Stomach (tissue), 9 donors: ENCODE results near the gene METTL21A. TPM values are rescaled to one million over a fixed set of nuclear protein-coding genes. Genes with fewer than 3 reads are reported as not detected.
A peak's percentile ranks its signal among the peaks of the same experiment; 100 is the strongest.

Experiments used
- DNase-seq, 2 donors: peaks; one replicate each; pipeline versions ENCODE4 v3.0.0 to v3.0.0-alpha.2; 2013 to 2019
- H3K27ac ChIP-seq, 5 donors: fragments of 200-600 bp in 4 of 5; sonication (generic) in 4 of 5; one replicate each; pipeline ENCODE4 v1.5.1; 2013 to 2019; ENCODE audit warnings: mild to moderate bottlenecking in 1 of 5, moderate library complexity in 1 of 5
- H3K27me3 ChIP-seq, 3 donors: fragments of 200-600 bp; sonication (generic); one replicate each; pipeline ENCODE4 v1.5.1; 2017 to 2019; ENCODE audit warnings: mixed run types in 1 of 3
- H3K36me3 ChIP-seq, 4 donors: fragments of 200-600 bp; sonication (generic); 1 replicate in 3 of 4; 2 replicates in 1 of 4; pipeline ENCODE4 v1.5.1; 2016 to 2019
- H3K4me1 ChIP-seq, 4 donors: fragments of 200-600 bp; sonication (generic); one replicate each; pipeline ENCODE4 v1.5.1; 2016 to 2019
- H3K4me3 ChIP-seq, 4 donors: fragments of 200-600 bp; sonication (generic) in 3 of 4; one replicate each; pipeline ENCODE4 v1.5.1; 2016 to 2019; ENCODE audit warnings: mild to moderate bottlenecking in 1 of 4
- H3K9me3 ChIP-seq, 4 donors: fragments of 200-600 bp; sonication (generic); one replicate each; pipeline ENCODE4 v1.5.1; 2016 to 2019
- EP300 ChIP-seq: sonication (generic); formaldehyde crosslinking; IDR thresholded peaks from one replicate; pipeline ENCODE4 v1.6.1; 2017; ENCODE audit warnings: antibody characterized with exemption
- POLR2A ChIP-seq, 4 donors: fragments of 450-650 bp; IDR thresholded peaks; one replicate each; pipeline ENCODE4 v1.6.1; 2016; ENCODE audit warnings: antibody characterized with exemption in 4 of 4, control low read depth in 2 of 4, mild to moderate bottlenecking in 1 of 4, moderate library complexity in 1 of 4
- POLR2AphosphoS5 ChIP-seq, 3 donors: sonication (generic); formaldehyde crosslinking; IDR thresholded peaks; one replicate each; pipeline ENCODE4 v1.6.1; 2016; ENCODE audit warnings: antibody characterized with exemption in 3 of 3
- WGBS, 5 donors: extraction: QIAGEN DNeasy Blood & Tissue Kit in 3 of 5; methylation state at CpG; one replicate each; pipeline versions ENCODE4 v1.1.5 to v1.1.7; 2013 to 2018; 5-methylcytosine and 5-hydroxymethylcytosine counted together
- intact Hi-C: fragments of 100-400 bp; cut with DNase I; formaldehyde crosslinking; loops from one replicate; pipeline ENCODE4 v1.15.1; 2023; ENCODE audit warnings: low total_unique reads
- polyA plus RNA-seq, 3 donors: library from polyadenylated mRNA; stranded (reverse); fragments of 200-250 nt; gene quantifications; one replicate each; pipeline ENCODE4 v1.2.3, GENCODE V29; 2013
- total RNA-seq, 5 donors: library from RNA; depleted of rRNA; stranded (reverse); fragments of >200 nt; gene quantifications; one replicate each; pipeline versions ENCODE4 v1.1.0 to v1.2.3, GENCODE V29; 2014 to 2016
- TF ChIP-seq, protein P1 (sequence below), 7 experiments: fragments of 450-650 bp in 4 of 7; fragments of 200-600 bp in 3 of 7; sonication (generic) in 3 of 7; IDR thresholded peaks; one replicate each; pipeline ENCODE4 v1.5.1; 2016 to 2019; ENCODE audit warnings: antibody characterized with exemption in 7 of 7, control low read depth in 2 of 7, mild to moderate bottlenecking in 1 of 7
- donor health status: healthy with polysubstance abuse.
- donor health status: Bipolar disorder and iron deficiency.
- donor health status: healthy.

METTL21A gene
- total and polyA plus RNA-seq, 8 donors: 7.4 to 42.9 (median 20.1) TPM

DNA sequence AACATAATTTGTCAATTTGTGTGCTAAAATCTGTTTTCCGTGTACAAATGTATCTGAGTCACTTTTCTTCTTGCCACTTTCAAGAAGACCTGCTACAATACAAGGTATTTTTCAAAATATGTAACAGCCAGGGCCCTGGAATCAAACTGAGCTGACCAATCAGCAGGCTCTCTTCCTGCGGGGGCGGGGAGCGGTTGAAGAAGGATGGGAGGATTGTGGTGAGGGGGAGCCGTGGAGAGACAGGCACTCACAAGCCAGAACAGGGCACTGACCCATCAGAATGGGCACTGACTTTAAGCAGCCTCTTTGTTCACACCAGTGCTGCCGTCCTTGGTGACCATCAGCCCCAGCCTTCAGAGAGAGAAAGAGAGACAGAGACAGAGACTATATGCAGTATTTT is 45.7 kb upstream of the METTL21A start:
- Histone ChIP-seq H3K9me3 (no peaks in the 10 kb centered on the region), H3K27me3 (no peaks in the 10 kb centered on the region), H3K36me3 (no peaks in the 10 kb centered on the region), H3K4me3 (no peak overlapping the region), H3K27ac (no peak overlapping the region), H3K4me1 (no peaks in the 10 kb centered on the region)
- intact Hi-C loops: no loop called here
- 68 to 82% (median 78%) methylated on average over 6 of the region's 6 CpGs for WGBS, 5 donors
- TF ChIP-seq POLR2A (IDR thresholded peaks at IDR 0.05): no peak
- no peak for TF ChIP-seq POLR2AphosphoS5 (IDR thresholded peaks at IDR 0.05)
- TF ChIP-seq EP300: no peak
- TF ChIP-seq, protein P1, sequence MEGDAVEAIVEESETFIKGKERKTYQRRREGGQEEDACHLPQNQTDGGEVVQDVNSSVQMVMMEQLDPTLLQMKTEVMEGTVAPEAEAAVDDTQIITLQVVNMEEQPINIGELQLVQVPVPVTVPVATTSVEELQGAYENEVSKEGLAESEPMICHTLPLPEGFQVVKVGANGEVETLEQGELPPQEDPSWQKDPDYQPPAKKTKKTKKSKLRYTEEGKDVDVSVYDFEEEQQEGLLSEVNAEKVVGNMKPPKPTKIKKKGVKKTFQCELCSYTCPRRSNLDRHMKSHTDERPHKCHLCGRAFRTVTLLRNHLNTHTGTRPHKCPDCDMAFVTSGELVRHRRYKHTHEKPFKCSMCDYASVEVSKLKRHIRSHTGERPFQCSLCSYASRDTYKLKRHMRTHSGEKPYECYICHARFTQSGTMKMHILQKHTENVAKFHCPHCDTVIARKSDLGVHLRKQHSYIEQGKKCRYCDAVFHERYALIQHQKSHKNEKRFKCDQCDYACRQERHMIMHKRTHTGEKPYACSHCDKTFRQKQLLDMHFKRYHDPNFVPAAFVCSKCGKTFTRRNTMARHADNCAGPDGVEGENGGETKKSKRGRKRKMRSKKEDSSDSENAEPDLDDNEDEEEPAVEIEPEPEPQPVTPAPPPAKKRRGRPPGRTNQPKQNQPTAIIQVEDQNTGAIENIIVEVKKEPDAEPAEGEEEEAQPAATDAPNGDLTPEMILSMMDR (IDR thresholded peaks at IDR 0.05): no peak
- no peak for DNase-seq

GRCh38 chr2:207663870-207664545 is 38.8 kb upstream of the METTL21A start:
- Histone ChIP-seq H3K4me1 (peaks cover 0 to 9% (median 0%) of the 10 kb centered on the region in 4 donors), H3K4me3 (no peak overlapping the region), H3K9me3 (no peaks in the 10 kb centered on the region), H3K36me3 (no peaks in the 10 kb centered on the region), H3K27ac (no peak overlapping the region), H3K27me3 (no peaks in the 10 kb centered on the region)
- 32 to 43% (median 35%) methylated on average over 4 to 5 of the region's 5 CpGs for WGBS, 5 donors
- TF ChIP-seq, protein P1 (IDR thresholded peaks at IDR 0.05): no peak
- TF ChIP-seq POLR2AphosphoS5 (IDR thresholded peaks at IDR 0.05): no peak
- no peak for TF ChIP-seq EP300
- TF ChIP-seq POLR2A (IDR thresholded peaks at IDR 0.05): no peak
- no peak for DNase-seq
- intact Hi-C loops: no loop called here

DNA sequence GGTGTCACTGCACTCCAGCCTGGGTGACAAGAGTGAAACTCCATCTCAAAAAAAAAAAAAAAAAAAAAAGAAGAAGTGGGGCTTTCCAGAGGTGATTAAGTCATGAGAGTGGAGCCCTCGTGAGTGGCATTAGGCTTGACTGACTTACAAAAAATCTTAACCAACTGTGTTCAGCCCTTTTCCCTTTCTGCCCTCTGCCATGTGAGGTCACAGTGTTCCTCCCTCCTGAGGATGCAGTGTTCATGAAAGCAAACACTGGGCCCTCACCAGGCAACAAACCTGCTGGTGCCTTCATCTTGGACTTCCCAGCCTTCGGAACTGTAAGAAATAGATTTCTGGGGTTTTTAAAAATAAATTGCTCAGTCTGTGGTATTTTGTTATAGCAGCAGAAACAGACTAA is 37.0 kb upstream of the METTL21A start:
- DNase-seq: peak in 1 of 2 donors; percentile 21
- TF ChIP-seq POLR2AphosphoS5 (IDR thresholded peaks at IDR 0.05) (no peak), EP300 (no peak), POLR2A (IDR thresholded peaks at IDR 0.05) (no peak)
- TF ChIP-seq, protein P1 (IDR thresholded peaks at IDR 0.05): no peak
- H3K4me3 ChIP-seq: no peak overlapping the region
- no peaks in the 10 kb centered on the region for H3K36me3 ChIP-seq
- peaks cover 0 to 9% (median 0%) of the 10 kb centered on the region in 4 donors for H3K4me1 ChIP-seq
- 70 to 91% (median 77%) methylated on average over 2 of the region's 2 CpGs for WGBS, 5 donors
- H3K27me3 ChIP-seq: no peaks in the 10 kb centered on the region
- intact Hi-C loops: no loop called here
- no peak overlapping the region for H3K27ac ChIP-seq
- no peaks in the 10 kb centered on the region for H3K9me3 ChIP-seq

- no peaks in the 10 kb centered on the region for H3K27me3 ChIP-seq
- TF ChIP-seq EP300 (no peak), POLR2A (IDR thresholded peaks at IDR 0.05) (no peak), POLR2AphosphoS5 (IDR thresholded peaks at IDR 0.05) (no peak)
- TF ChIP-seq, protein P1 (IDR thresholded peaks at IDR 0.05): no peak
- peaks cover 0 to 9% (median 0%) of the 10 kb centered on the region in 4 donors for H3K4me1 ChIP-seq
- intact Hi-C loops: no loop called here
- no peak for DNase-seq
- H3K4me3 ChIP-seq: no peak overlapping the region
- 57 to 76% (median 65%) methylated on average over 7 of the region's 7 CpGs for WGBS, 5 donors
- no peak overlapping the region for H3K27ac ChIP-seq
- H3K36me3 ChIP-seq: no peaks in the 10 kb centered on the region
- no peaks in the 10 kb centered on the region for H3K9me3 ChIP-seq
These were observed 35.8 kb upstream of the METTL21A start for GRCh38 chr2:207660994-207661393.
